Esophagus squamous epithelium (tissue), 5 donors: ENCODE data around the gene CARMIL1. TPM values are rescaled to one million over a fixed set of nuclear protein-coding genes. Genes with fewer than 3 reads are reported as not detected.

Experiments
- DNase-seq: peaks from one replicate; lab custom pipeline; 2025; lab: John Stamatoyannopoulos, UW
- H3K27ac ChIP-seq, 4 donors: fragments of 200-600 bp; sonication (generic); one replicate each; pipeline ENCODE4 v1.5.1; 2016 to 2019; ENCODE audit warnings: mild to moderate bottlenecking in 1 of 4
- H3K27me3 ChIP-seq, 4 donors: fragments of 200-600 bp; sonication (generic); 1 replicate in 3 of 4; 2 replicates in 1 of 4; pipeline versions ENCODE4 v1.5.1 to v1.6.0; 2017 to 2021; ENCODE audit warnings: antibody characterized with exemption in 1 of 4
- H3K36me3 ChIP-seq, 3 donors: fragments of 200-600 bp; sonication (generic); one replicate each; pipeline ENCODE4 v1.5.1; 2016 to 2019
- H3K4me1 ChIP-seq, 3 donors: fragments of 200-600 bp; sonication (generic); one replicate each; pipeline ENCODE4 v1.5.1; 2017 to 2019
- H3K4me3 ChIP-seq, 4 donors: fragments of 200-600 bp; sonication (generic); 1 replicate in 3 of 4; 2 replicates in 1 of 4; pipeline ENCODE4 v1.5.1; 2016 to 2019; ENCODE audit warnings: mild to moderate bottlenecking in 2 of 4, moderate library complexity in 1 of 4
- H3K9me3 ChIP-seq, 3 donors: fragments of 200-600 bp; sonication (generic); one replicate each; pipeline ENCODE4 v1.5.1; 2016 to 2019
- POLR2A ChIP-seq, 4 donors: fragments of 450-650 bp; IDR thresholded peaks; one replicate each; pipeline ENCODE4 v1.6.1; 2017; ENCODE audit warnings: antibody characterized with exemption in 4 of 4, mild to moderate bottlenecking in 4 of 4, moderate library complexity in 3 of 4
- WGBS, 2 donors: methylation state at CpG; one replicate each; pipeline ENCODE4 v1.1.5; 2018; 5-methylcytosine and 5-hydroxymethylcytosine counted together
- intact Hi-C: fragments of 100-400 bp; cut with DNase I; formaldehyde crosslinking; loops from one replicate; pipeline ENCODE4 v1.15.0; 2022
- total RNA-seq, 4 donors: library from RNA; depleted of rRNA; stranded (reverse); fragments of >200 nt; gene quantifications; one replicate each; pipeline ENCODE4 v1.1.0, GENCODE V29; 2016
- TF ChIP-seq, protein P1 (sequence below), 6 experiments: fragments of 450-650 bp in 4 of 6; fragments of 200-600 bp in 2 of 6; sonication (generic) in 2 of 6; IDR thresholded peaks; one replicate each; pipeline ENCODE4 v1.5.1; 2016 to 2019; ENCODE audit warnings: antibody characterized with exemption in 6 of 6, mild to moderate bottlenecking in 4 of 6, moderate library complexity in 4 of 6
- donor health status: DM: yes; HTN: yes; CAD: no.

Gene CARMIL1
- total RNA-seq, 4 donors from 2014 or later = 7.2 to 19.7 (median 18.3) TPM

- Histone ChIP-seq H3K27ac (no peak overlapping the region), H3K36me3 (peaks cover 0 to 16% (median 0%) of the 10 kb centered on the region in 3 donors), H3K4me3 (no peak overlapping the region), H3K27me3 (no peaks in the 10 kb centered on the region), H3K4me1 (no peaks in the 10 kb centered on the region), H3K9me3 (no peaks in the 10 kb centered on the region)
- DNase-seq = no peak
- intact Hi-C loops = no loop called here
- WGBS, 2 donors = 55% methylated on average over 1 of the region's 1 CpG
- no peak for TF ChIP-seq POLR2A (IDR thresholded peaks at IDR 0.05)
- TF ChIP-seq, protein P1, sequence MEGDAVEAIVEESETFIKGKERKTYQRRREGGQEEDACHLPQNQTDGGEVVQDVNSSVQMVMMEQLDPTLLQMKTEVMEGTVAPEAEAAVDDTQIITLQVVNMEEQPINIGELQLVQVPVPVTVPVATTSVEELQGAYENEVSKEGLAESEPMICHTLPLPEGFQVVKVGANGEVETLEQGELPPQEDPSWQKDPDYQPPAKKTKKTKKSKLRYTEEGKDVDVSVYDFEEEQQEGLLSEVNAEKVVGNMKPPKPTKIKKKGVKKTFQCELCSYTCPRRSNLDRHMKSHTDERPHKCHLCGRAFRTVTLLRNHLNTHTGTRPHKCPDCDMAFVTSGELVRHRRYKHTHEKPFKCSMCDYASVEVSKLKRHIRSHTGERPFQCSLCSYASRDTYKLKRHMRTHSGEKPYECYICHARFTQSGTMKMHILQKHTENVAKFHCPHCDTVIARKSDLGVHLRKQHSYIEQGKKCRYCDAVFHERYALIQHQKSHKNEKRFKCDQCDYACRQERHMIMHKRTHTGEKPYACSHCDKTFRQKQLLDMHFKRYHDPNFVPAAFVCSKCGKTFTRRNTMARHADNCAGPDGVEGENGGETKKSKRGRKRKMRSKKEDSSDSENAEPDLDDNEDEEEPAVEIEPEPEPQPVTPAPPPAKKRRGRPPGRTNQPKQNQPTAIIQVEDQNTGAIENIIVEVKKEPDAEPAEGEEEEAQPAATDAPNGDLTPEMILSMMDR (IDR thresholded peaks at IDR 0.05) = no peak
These were observed 343.9 kb downstream of the CARMIL1 start for GRCh38 chr6:25623065-25623464.

DNA sequence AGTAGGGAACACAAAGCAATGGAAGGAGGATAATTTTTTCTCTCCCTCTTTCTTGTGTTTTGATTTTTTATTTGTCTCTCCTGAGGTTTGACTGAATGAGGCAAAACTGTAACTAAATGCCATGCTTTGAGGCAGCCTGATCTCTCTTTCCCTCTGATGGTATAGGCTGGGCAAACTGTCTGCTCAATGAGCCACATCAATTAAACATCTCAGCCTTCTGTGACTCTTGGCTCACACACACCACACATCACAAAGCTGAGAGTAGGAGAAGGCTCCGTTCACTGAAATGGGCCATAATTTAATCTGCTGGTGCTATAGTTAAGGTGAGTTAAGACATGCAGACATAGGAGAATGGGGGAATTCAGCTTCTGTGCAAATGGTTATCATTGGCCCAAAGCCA is 344.7 kb downstream of the CARMIL1 start:
- WGBS, 2 donors = 75 to 86% methylated on average over 1 of the region's 1 CpG
- TF ChIP-seq POLR2A (IDR thresholded peaks at IDR 0.05) = no peak
- TF ChIP-seq, protein P1 (IDR thresholded peaks at IDR 0.05) = no peak
- Histone ChIP-seq H3K4me3 (no peak overlapping the region), H3K9me3 (no peaks in the 10 kb centered on the region), H3K27ac (no peak overlapping the region), H3K36me3 (peaks cover 0 to 13% (median 0%) of the 10 kb centered on the region in 3 donors), H3K4me1 (no peaks in the 10 kb centered on the region), H3K27me3 (no peaks in the 10 kb centered on the region)
- intact Hi-C loops = no loop called here
- no peak for DNase-seq

DNA sequence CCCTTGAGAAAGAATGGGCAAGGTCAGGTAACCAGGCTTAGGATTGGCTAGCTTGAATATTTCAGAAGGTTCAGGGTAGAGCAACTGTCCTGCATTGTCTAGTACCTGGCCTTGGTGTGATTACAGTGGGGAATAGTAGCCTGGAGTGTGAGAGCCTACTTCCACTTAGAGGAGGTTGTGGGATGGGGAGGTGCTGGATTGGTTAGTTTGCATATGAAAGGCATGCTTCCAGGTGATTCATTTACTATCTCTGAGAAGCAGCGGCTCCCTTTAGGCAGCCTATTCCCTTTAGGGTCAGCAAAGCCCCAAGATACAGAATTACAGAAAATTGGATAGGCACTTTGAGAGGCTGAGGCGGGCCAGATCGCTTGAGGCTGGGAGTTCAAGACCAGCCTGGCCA is 347.8 kb downstream of the CARMIL1 start:
- no peaks in the 10 kb centered on the region for H3K36me3 ChIP-seq
- DNase-seq = no peak
- intact Hi-C loops = no loop called here
- peaks cover 0 to 12% (median 0%) of the 10 kb centered on the region in 4 donors for H3K27me3 ChIP-seq
- WGBS, 2 donors = 69% methylated on average over 3 of the region's 3 CpGs
- no peak overlapping the region for H3K4me3 ChIP-seq
- TF ChIP-seq, protein P1 (IDR thresholded peaks at IDR 0.05) = no peak
- TF ChIP-seq POLR2A (IDR thresholded peaks at IDR 0.05) = no peak
- no peaks in the 10 kb centered on the region for H3K4me1 ChIP-seq
- H3K9me3 ChIP-seq = no peaks in the 10 kb centered on the region
- no peak overlapping the region for H3K27ac ChIP-seq

DNA sequence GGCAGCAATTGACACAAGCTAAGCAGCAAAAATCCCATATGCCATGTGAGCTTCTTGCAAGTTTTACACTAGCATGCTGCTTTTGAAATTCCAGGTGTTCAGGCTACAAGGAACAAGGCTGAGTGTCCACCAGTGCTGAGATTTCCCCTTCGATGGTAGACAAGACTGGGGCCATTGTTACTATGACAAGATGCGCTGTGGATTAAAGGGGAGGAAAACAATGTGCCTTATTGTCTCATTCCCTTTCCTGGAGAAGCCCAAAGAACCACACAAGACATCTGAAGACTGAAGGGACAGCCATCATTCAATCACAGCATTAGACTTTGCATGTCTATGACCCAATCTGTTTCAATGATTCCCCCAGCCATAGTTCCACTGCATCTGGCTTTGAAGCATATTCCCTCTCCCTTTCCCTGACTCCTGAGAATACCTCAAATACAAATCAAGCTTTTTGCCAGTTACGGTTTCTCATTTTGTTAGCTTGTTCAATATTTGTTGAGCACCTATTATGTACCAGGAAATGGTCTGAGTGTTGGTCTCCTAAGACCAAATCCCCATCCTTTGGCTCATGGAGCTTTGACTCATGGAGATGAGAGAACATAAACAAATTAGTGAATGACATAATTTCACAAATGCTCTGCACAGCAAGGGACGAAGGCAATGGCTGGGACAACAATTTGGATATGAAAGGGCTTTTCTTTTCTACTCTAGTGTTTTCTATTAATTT is 349.5 kb downstream of the CARMIL1 start:
- Histone ChIP-seq H3K27ac (no peak overlapping the region), H3K27me3 (peaks cover 0 to 12% (median 0%) of the 10 kb centered on the region in 4 donors), H3K4me1 (no peaks in the 10 kb centered on the region), H3K4me3 (no peak overlapping the region), H3K36me3 (no peaks in the 10 kb centered on the region), H3K9me3 (no peaks in the 10 kb centered on the region)
- no peak for DNase-seq
- intact Hi-C loops = no loop called here
- 75 to 84% methylated on average over 4 of the region's 4 CpGs for WGBS, 2 donors
- TF ChIP-seq POLR2A (IDR thresholded peaks at IDR 0.05) = no peak
- TF ChIP-seq, protein P1 (IDR thresholded peaks at IDR 0.05) = no peak

DNA sequence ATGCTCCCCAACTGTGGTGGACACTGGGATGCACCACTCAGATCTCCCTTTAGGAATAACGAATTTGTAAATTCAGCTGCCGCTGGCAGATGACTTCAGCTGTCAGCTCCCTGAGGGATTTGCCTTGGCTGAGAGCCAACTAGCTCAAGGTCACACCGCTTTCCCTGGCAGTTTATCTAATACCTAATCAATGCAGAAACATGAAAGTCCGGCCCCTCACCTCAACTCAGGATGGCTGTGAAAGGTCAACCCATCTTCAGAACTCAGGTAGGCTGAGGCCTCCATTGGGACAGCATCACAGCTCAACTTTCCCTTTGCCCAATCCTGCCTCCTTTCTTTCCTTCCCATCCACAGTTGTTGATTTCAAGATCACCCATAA is 350.0 kb downstream of the CARMIL1 start:
- intact Hi-C loops = no loop called here

More for the DNA sequence above, 350.0 kb downstream of the CARMIL1 start:
- TF ChIP-seq, protein P1 (IDR thresholded peaks at IDR 0.05) = no peak
- no peak for TF ChIP-seq POLR2A (IDR thresholded peaks at IDR 0.05)
- Histone ChIP-seq H3K27ac (no peak overlapping the region), H3K9me3 (no peaks in the 10 kb centered on the region), H3K4me1 (no peaks in the 10 kb centered on the region), H3K36me3 (no peaks in the 10 kb centered on the region), H3K27me3 (peaks cover 0 to 12% (median 0%) of the 10 kb centered on the region in 4 donors), H3K4me3 (no peak overlapping the region)
- DNase-seq = no peak
- WGBS, 2 donors = 62 to 78% methylated on average over 4 of the region's 4 CpGs
